ENCODE data around the gene DACH1. TPM values are rescaled to one million over a fixed set of nuclear protein-coding genes. Genes with fewer than 3 reads are reported as not detected.

The DACH1 gene
- total RNA-seq, 4 donors from 2014 or later: 1.5 to 55.1 (median 4.7) TPM

DNA sequence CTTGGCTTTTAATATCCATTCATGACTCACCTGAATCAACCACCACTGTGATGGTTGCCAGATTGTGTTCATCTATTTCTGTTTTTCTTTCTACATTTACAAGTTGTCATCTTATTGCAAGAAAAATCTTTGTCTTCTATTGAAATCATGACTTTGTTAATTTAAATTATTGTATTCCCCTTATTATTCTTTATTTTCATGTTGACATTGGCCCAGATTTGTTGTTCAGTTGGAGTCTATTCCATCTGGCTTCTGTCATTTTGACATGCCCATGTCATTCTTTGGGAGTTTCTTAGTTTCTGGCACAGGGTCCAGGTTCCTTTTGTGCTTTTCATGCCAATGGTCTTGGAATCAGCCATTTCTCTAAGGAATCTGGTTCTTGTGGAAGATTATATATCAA is 19.9 kb upstream of the DACH1 start:
- TF ChIP-seq POLR2A (IDR thresholded peaks at IDR 0.05): no peak
- TF ChIP-seq, protein P1, sequence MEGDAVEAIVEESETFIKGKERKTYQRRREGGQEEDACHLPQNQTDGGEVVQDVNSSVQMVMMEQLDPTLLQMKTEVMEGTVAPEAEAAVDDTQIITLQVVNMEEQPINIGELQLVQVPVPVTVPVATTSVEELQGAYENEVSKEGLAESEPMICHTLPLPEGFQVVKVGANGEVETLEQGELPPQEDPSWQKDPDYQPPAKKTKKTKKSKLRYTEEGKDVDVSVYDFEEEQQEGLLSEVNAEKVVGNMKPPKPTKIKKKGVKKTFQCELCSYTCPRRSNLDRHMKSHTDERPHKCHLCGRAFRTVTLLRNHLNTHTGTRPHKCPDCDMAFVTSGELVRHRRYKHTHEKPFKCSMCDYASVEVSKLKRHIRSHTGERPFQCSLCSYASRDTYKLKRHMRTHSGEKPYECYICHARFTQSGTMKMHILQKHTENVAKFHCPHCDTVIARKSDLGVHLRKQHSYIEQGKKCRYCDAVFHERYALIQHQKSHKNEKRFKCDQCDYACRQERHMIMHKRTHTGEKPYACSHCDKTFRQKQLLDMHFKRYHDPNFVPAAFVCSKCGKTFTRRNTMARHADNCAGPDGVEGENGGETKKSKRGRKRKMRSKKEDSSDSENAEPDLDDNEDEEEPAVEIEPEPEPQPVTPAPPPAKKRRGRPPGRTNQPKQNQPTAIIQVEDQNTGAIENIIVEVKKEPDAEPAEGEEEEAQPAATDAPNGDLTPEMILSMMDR (IDR thresholded peaks at IDR 0.05): no peak
- no peak for DNase-seq
- Histone ChIP-seq H3K36me3 (no peaks in the 10 kb centered on the region), H3K9me3 (no peaks in the 10 kb centered on the region), H3K4me3 (no peak overlapping the region), H3K27ac (no peak overlapping the region), H3K4me1 (no peaks in the 10 kb centered on the region), H3K27me3 (no peaks in the 10 kb centered on the region)
- intact Hi-C loops (cut with DNase I; ENCODE audit: low total_unique reads): no loop called here

DNA sequence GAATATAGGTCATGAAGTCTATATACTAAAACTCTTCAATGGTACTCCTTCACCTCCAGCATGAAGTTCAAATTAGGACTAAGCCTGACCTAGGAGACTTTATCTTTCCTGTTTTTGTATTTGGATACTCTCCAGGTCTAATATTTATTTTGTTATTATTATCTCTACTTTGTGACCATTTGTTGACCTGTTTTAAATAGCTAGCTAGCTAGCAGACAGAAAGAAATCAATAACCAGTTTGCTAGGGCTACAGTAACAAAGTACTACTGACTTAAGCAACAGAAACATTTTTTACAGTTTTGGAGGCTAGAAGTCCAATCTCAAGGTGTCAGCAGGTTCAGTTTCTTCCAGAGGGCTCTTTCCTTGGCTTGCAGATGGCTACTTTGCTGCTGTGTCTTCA is 15.1 kb upstream of the DACH1 start:
- Histone ChIP-seq H3K9me3 (no peaks in the 10 kb centered on the region), H3K27me3 (no peaks in the 10 kb centered on the region), H3K4me3 (no peak overlapping the region), H3K4me1 (no peaks in the 10 kb centered on the region), H3K27ac (no peak overlapping the region), H3K36me3 (no peaks in the 10 kb centered on the region)
- intact Hi-C loops (cut with DNase I; ENCODE audit: low total_unique reads): no loop called here
- DNase-seq: no peak
- TF ChIP-seq, protein P1 (IDR thresholded peaks at IDR 0.05): no peak
- no peak for TF ChIP-seq POLR2A (IDR thresholded peaks at IDR 0.05)

DNA sequence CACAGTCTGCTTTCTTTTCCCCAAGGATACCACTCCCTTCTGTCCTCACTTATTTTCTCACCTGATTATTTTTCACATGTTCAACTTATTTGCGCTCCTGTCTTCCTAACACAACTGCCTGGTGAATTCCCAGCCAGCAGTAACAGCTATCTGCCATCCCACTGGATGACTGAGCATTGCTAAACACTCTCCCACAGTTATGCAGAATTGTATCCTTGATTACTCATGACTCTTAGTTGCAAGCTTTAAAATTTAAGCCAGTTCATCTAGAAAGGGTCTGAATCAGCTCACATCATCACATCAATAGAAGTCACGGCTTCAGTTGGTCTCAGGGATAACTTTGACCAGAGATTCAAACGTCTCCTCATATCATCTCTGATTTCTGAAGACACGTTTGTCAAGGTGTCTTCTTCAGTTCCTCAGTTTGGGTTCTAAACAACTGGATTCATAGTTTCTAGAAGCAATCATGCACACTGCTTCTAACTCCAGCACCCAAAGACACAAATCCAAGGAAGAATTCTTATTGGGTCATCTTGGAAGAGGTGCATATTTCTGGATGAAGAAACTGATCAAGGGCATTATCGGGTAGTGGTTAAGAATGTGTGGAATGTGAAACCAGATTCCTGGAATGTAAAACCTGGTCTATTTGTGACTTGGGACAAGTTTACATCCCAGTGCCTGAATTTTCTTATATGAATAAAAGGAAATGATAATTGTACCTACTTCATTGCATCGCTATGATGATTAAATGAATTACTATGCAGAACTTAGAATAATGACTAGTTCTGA is 13.9 kb upstream of the DACH1 start:
- TF ChIP-seq POLR2A (IDR thresholded peaks at IDR 0.05): no peak
- Histone ChIP-seq H3K36me3 (no peaks in the 10 kb centered on the region), H3K4me3 (no peak overlapping the region), H3K27me3 (no peaks in the 10 kb centered on the region), H3K27ac (no peak overlapping the region), H3K9me3 (no peaks in the 10 kb centered on the region), H3K4me1 (no peaks in the 10 kb centered on the region)
- intact Hi-C loops (cut with DNase I; ENCODE audit: low total_unique reads): no loop called here
- no peak for DNase-seq

DNA sequence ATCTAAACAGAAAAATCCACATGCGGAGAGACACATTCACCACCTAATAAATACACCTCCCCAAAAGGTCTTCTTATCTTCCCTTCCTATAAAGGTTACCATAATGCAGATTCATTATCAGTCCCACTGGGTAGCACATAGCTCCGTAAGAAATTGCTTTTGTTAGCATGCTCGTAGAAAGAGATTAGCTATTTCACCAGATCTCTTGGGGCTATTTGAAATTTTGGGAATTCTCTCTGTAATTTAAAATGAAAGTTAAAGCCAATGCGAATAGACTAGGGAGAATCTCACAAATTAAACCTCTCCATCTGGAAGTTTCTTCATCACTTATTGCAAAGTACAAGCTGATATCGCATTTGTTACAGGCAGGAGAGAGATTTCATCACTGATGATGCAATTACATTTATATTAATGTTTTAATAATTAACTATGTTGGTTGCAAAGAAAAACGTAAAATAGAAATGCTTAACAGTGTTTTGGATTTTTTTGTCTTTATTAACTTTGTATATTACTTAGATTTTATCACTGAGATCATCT is 12.9 kb upstream of the DACH1 start:
- H3K9me3 ChIP-seq: no peaks in the 10 kb centered on the region
- TF ChIP-seq POLR2A (IDR thresholded peaks at IDR 0.05): no peak
- TF ChIP-seq, protein P1 (IDR thresholded peaks at IDR 0.05): no peak
- DNase-seq: no peak

DNA sequence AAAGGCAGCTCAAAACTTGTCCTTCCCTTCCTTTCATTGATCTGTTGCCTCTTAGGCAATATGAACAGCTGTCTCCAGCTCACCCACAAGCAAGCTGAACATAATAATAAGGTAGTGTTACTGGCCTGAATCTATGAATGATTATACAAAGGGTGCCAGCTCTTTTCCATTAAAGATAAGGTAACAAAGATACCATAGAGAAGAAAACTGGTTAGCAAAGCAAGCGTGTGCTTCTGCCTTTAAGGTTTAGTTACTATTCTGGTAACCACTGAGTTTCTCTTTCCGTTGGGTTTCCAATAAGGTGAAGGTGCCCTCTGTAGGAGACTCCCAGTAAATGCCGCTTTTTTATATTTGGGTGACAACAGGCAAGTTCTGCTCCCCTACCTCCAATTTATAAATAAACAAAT is 12.1 kb upstream of the DACH1 start:
- intact Hi-C loops (cut with DNase I; ENCODE audit: low total_unique reads): no loop called here
- TF ChIP-seq, protein P1 (IDR thresholded peaks at IDR 0.05): peak; percentile 26 to 66 (median 50)
- no peak for TF ChIP-seq POLR2A (IDR thresholded peaks at IDR 0.05)
- no peak overlapping the region for H3K27ac ChIP-seq
- no peaks in the 10 kb centered on the region for H3K27me3 ChIP-seq
- DNase-seq: no peak
- H3K9me3 ChIP-seq: no peaks in the 10 kb centered on the region
- H3K4me3 ChIP-seq: no peak overlapping the region
- no peaks in the 10 kb centered on the region for H3K4me1 ChIP-seq
- H3K36me3 ChIP-seq: no peaks in the 10 kb centered on the region

More for the DNA sequence above, 12.9 kb upstream of the DACH1 start:
- no peaks in the 10 kb centered on the region for H3K4me1 ChIP-seq
- no peaks in the 10 kb centered on the region for H3K27me3 ChIP-seq
- H3K4me3 ChIP-seq: no peak overlapping the region
- intact Hi-C loops (cut with DNase I; ENCODE audit: low total_unique reads): no loop called here
- H3K36me3 ChIP-seq: no peaks in the 10 kb centered on the region
- no peak overlapping the region for H3K27ac ChIP-seq

Measured in uterus (tissue), 4 donors.